GM10266 (cell line): Measurements from ENCODE around the gene EFNA5.

Experiments
- DNase-seq: peaks from one replicate; pipeline ENCODE4 v3.0.0; 2012; ENCODE audit errors: extremely low spot score
- CTCF ChIP-seq: IDR thresholded peaks from 2 replicates; pipeline ENCODE4 v1.5.1; 2012; ENCODE audit warnings: mild to moderate bottlenecking, low read depth; ENCODE audit not compliant: control insufficient read depth, insufficient read depth; ENCODE audit errors: missing control alignments

Gene EFNA5

GRCh38 chr5:107402434-107403227, 268.1 kb downstream of the EFNA5 start:
- no peak for TF ChIP-seq CTCF
- no peak for DNase-seq

GRCh38 chr5:107401470-107402122, 269.1 kb downstream of the EFNA5 start:
- DNase-seq = no peak
- TF ChIP-seq CTCF = no peak

- no peak for DNase-seq
These were observed 270.4 kb downstream of the EFNA5 start for GRCh38 chr5:107400328-107400727.

GRCh38 chr5:107398703-107399102, 272.0 kb downstream of the EFNA5 start:
- no peak for TF ChIP-seq CTCF
- no peak for DNase-seq

More at GRCh38 chr5:107400328-107400727, 270.4 kb downstream of the EFNA5 start:
- no peak for TF ChIP-seq CTCF

- TF ChIP-seq CTCF = no peak
- no peak for DNase-seq
These were observed 274.4 kb downstream of the EFNA5 start for GRCh38 chr5:107396351-107396690.

- no peak for TF ChIP-seq CTCF
- no peak for DNase-seq
These were observed 274.9 kb downstream of the EFNA5 start for GRCh38 chr5:107395632-107396350.
